OCI-LY1 (cell line): ENCODE data around the gene TGFBR2.
A peak's percentile ranks its signal among the peaks of the same experiment; 100 is the strongest.

Source experiments
- H2AFZ ChIP-seq: fragments of 200-600 bp; sonication (generic), shearing (Covaris generic); 2 replicates; pipeline ENCODE4 v1.6.0; 2014; ENCODE audit warnings: antibody characterized with exemption, mild to moderate bottlenecking, low read length
- H3F3A ChIP-seq: fragments of 200-600 bp; sonication (generic), shearing (Covaris generic); 2 replicates; pipeline ENCODE4 v1.6.0; 2014; ENCODE audit warnings: mild to moderate bottlenecking, antibody characterized with exemption, low read length, moderate library complexity; ENCODE audit not compliant: insufficient read depth
- H3K27ac ChIP-seq: fragments of 200-600 bp; sonication (generic); 2 replicates; pipeline ENCODE4 v1.5.1; 2014; ENCODE audit warnings: low read length, mixed run types, mild to moderate bottlenecking, low read depth; ENCODE audit not compliant: poor library complexity, severe bottlenecking
- H3K27me3 ChIP-seq: fragments of 200-600 bp; sonication (generic); 2 replicates; pipeline ENCODE4 v1.6.0; 2014; ENCODE audit warnings: antibody characterized with exemption, mild to moderate bottlenecking, low read length, moderate library complexity; ENCODE audit not compliant: insufficient read depth
- H3K36me3 ChIP-seq: fragments of 200-600 bp; sonication (generic); 2 replicates; pipeline ENCODE4 v1.6.1; 2014; ENCODE audit warnings: mild to moderate bottlenecking, antibody characterized with exemption, low read length, moderate library complexity, mixed read lengths; ENCODE audit not compliant: insufficient read depth
- H3K4me1 ChIP-seq: fragments of 200-600 bp; sonication (generic); 2 replicates; pipeline ENCODE4 v1.5.1; 2014; ENCODE audit warnings: mild to moderate bottlenecking, low read length, moderate library complexity; ENCODE audit not compliant: insufficient read depth, severe bottlenecking
- H3K4me2 ChIP-seq: fragments of 200-600 bp; sonication (generic), shearing (Covaris generic); 2 replicates; pipeline ENCODE4 v1.6.1; 2014; ENCODE audit warnings: low read length
- H3K4me3 ChIP-seq: fragments of 200-600 bp; sonication (generic); 2 replicates; pipeline ENCODE4 v1.5.1; 2014; ENCODE audit warnings: low read length, low read depth, mild to moderate bottlenecking, mixed read lengths; ENCODE audit not compliant: poor library complexity, severe bottlenecking
- H3K79me2 ChIP-seq: fragments of 200-600 bp; shearing (Covaris generic); 2 replicates; pipeline ENCODE4 v1.6.1; 2016; ENCODE audit warnings: mixed run types, low read length, mixed read lengths; ENCODE audit not compliant: insufficient read depth
- H3K9ac ChIP-seq: fragments of 200-600 bp; sonication (generic), shearing (Covaris generic); 2 replicates; pipeline ENCODE4 v1.6.1; 2014; ENCODE audit warnings: mild to moderate bottlenecking, low read length, mixed read lengths
- H3K9me2 ChIP-seq: fragments of 200-600 bp; sonication (generic), shearing (Covaris generic); 2 replicates; pipeline ENCODE4 v1.6.1; 2014; ENCODE audit warnings: low read depth, mild to moderate bottlenecking, low read length, mixed read lengths
- H3K9me3 ChIP-seq: fragments of 200-600 bp; shearing (Covaris generic); 2 replicates; pipeline ENCODE4 v1.6.1; 2014; ENCODE audit warnings: low read length, mixed read lengths
- H4K20me1 ChIP-seq: fragments of 200-600 bp; sonication (generic), shearing (Covaris generic); 2 replicates; pipeline ENCODE4 v1.6.0; 2016; ENCODE audit warnings: mild to moderate bottlenecking, low read length; ENCODE audit not compliant: insufficient read depth
- CTCF ChIP-seq: fragments of 200-600 bp; sonication (generic), shearing (Covaris generic); IDR thresholded peaks from 2 replicates; pipeline ENCODE4 v1.5.1; 2017; ENCODE audit warnings: mild to moderate bottlenecking, antibody characterized with exemption, low read length, moderate library complexity, mixed read lengths
- EZH2 ChIP-seq: fragments of 200-600 bp; sonication (generic), shearing (Covaris generic); IDR thresholded peaks from 2 replicates; pipeline ENCODE4 v1.8.0; 2017; ENCODE audit warnings: borderline replicate concordance, mixed run types, mild to moderate bottlenecking, antibody characterized with exemption, low read length, moderate library complexity, mixed read lengths

Gene TGFBR2

GRCh38 chr3:30597131-30597768 lies 9.2 kb upstream of the TGFBR2 start:
- no peaks in the 10 kb centered on the region for H3K36me3 ChIP-seq
- H3K27ac ChIP-seq: peak overlapping the region; percentile 4
- peak overlapping the region; percentile 38; the same call in 1 of the 2 replicates for H2AFZ ChIP-seq
- no peaks in the 10 kb centered on the region for H3K9me3 ChIP-seq
- no peak overlapping the region for H3K4me3 ChIP-seq
- peaks cover 37% of the 10 kb centered on the region for H3K4me1 ChIP-seq
- H3K9ac ChIP-seq: no peak overlapping the region
- no peaks in the 10 kb centered on the region for H3K79me2 ChIP-seq
- no peaks in the 10 kb centered on the region for H3K9me2 ChIP-seq
- H3K4me2 ChIP-seq: no peak overlapping the region
- H3K27me3 ChIP-seq: no peaks in the 10 kb centered on the region
- no peak for TF ChIP-seq CTCF
- TF ChIP-seq EZH2: no peak
- H3F3A ChIP-seq: no peaks in the 10 kb centered on the region
- no peaks in the 10 kb centered on the region for H4K20me1 ChIP-seq

- Histone ChIP-seq H3K9me3 (no peaks in the 10 kb centered on the region), H3K4me3 (no peak overlapping the region), H3K27me3 (no peaks in the 10 kb centered on the region), H3K27ac (peak overlapping the region; percentile 4), H3K9ac (no peak overlapping the region), H3F3A (no peaks in the 10 kb centered on the region), H3K79me2 (no peaks in the 10 kb centered on the region), H3K36me3 (no peaks in the 10 kb centered on the region), H3K4me1 (peaks cover 42% of the 10 kb centered on the region), H3K4me2 (no peak overlapping the region), H3K9me2 (no peaks in the 10 kb centered on the region), H4K20me1 (no peaks in the 10 kb centered on the region), H2AFZ (no peak overlapping the region)
- no peak for TF ChIP-seq CTCF
- TF ChIP-seq EZH2: no peak
These were observed 8.6 kb upstream of the TGFBR2 start for GRCh38 chr3:30597769-30598134.

DNA sequence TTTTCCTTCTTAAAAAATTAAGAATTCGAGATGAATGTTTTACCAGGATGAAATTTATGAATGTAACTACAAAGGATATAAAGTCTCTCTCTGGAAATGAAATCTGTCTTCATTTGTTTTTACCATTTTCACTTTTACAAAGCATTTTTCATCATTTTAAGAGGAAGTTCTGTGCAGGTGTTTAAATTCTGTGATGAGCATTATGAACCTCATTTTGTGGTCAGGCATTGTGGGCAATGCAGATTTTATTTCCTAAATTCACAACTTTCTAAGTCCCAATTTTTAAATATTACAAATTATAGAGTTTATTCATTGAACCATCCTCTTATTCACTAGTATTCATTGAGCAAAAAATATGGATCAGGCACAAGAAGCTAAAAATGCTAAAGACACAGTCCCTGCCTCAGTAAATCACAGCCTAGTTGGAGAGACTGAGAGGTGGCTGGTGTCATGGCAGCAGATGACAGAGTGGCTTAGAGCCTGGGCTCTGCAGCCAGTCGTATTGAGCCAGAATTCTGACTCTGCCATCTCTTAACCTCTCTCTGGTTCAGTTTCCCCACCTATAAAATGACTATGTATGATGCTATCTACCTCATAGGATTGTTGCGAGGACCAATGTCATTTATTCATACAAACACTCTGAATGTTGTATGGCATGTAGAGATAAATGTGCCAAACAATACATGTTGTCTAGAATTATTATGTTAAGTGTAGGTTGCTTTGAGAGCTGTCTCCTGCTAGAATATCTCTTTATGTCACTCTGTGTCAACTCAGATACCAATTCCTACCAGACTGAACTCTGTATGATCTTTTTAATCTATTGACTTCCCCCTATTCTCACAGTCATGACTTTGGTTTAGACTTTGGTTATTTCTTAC lies 7.5 kb upstream of the TGFBR2 start:
- H3K4me1 ChIP-seq: peaks cover 53% of the 10 kb centered on the region
- H3K27ac ChIP-seq: peak overlapping the region; percentile 72
- no peaks in the 10 kb centered on the region for H3K9me2 ChIP-seq
- H3K79me2 ChIP-seq: no peaks in the 10 kb centered on the region
- H3K36me3 ChIP-seq: no peaks in the 10 kb centered on the region
- H2AFZ ChIP-seq: peak overlapping the region; percentile 76; the same call in 1 of the 2 replicates
- H3K27me3 ChIP-seq: no peaks in the 10 kb centered on the region
- H3K4me3 ChIP-seq: no peak overlapping the region
- H3K9me3 ChIP-seq: no peaks in the 10 kb centered on the region
- no peaks in the 10 kb centered on the region for H4K20me1 ChIP-seq
- H3K9ac ChIP-seq: 0 out of 2 replicates have a peak overlapping the region, but pooled peaks have one; percentile 10
- TF ChIP-seq EZH2: no peak
- no peak for TF ChIP-seq CTCF
- H3K4me2 ChIP-seq: peak overlapping the region; percentile 3
- H3F3A ChIP-seq: no peaks in the 10 kb centered on the region
